GM23338 (cell line): ENCODE results near the gene ADAMTS15. TPM values are rescaled to one million over a fixed set of nuclear protein-coding genes. Genes with fewer than 3 reads are reported as not detected.

Experiments used
- ATAC-seq: fragments of 200-7000 bp; cut with Tn5 transposase; 3 replicates; pipeline ENCODE4 v1.9.1; 2020
- DNase-seq: peaks from one replicate; pipeline ENCODE4 v3.0.0-alpha.2; 2015; ENCODE audit warnings: low spot score
- H2AFZ ChIP-seq: fragments of 200-600 bp; sonication (generic); 2 replicates; pipeline ENCODE4 v1.8.0; 2016; ENCODE audit warnings: antibody characterized with exemption, mild to moderate bottlenecking, moderate library complexity
- H3F3A ChIP-seq: fragments of 200-600 bp; sonication (generic); replicated peaks from 2 replicates; pipeline ENCODE4 v1.8.0; 2017; ENCODE audit warnings: antibody characterized with exemption, mixed run types, low read depth
- H3K27ac ChIP-seq: fragments of 200-600 bp; sonication (generic); 2 replicates; pipeline ENCODE4 v1.6.1; 2016; ENCODE audit warnings: low read depth
- H3K27me3 ChIP-seq: fragments of 200-600 bp; sonication (generic); 2 replicates; pipeline ENCODE4 v1.8.0; 2016; ENCODE audit warnings: mild to moderate bottlenecking, mixed run types, moderate library complexity; ENCODE audit not compliant: insufficient read depth
- H3K36me3 ChIP-seq: fragments of 200-600 bp; sonication (generic); 2 replicates; pipeline ENCODE4 v1.8.0; 2016; ENCODE audit warnings: mild to moderate bottlenecking; ENCODE audit not compliant: insufficient read depth
- H3K4me1 ChIP-seq: fragments of 200-600 bp; sonication (generic); 2 replicates; pipeline ENCODE4 v1.8.0; 2016; ENCODE audit warnings: mild to moderate bottlenecking, moderate library complexity; ENCODE audit not compliant: insufficient read depth
- H3K4me2 ChIP-seq: fragments of 200-600 bp; sonication (generic); 2 replicates; pipeline ENCODE4 v1.7.1; 2017; ENCODE audit warnings: mixed run types
- H3K4me3 ChIP-seq: fragments of 200-600 bp; sonication (generic); 2 replicates; pipeline ENCODE4 v1.6.1; 2016; ENCODE audit warnings: mixed run types
- H3K79me2 ChIP-seq: fragments of 200-600 bp; sonication (generic); replicated peaks from 2 replicates; pipeline ENCODE4 v1.8.0; 2017; ENCODE audit warnings: mild to moderate bottlenecking; ENCODE audit not compliant: insufficient read depth
- H3K9me2 ChIP-seq: fragments of 200-600 bp; sonication (generic); 2 replicates; pipeline ENCODE4 v1.8.0; 2017; ENCODE audit not compliant: insufficient read depth
- H4K20me1 ChIP-seq: fragments of 200-600 bp; sonication (generic); replicated peaks from 2 replicates; pipeline ENCODE4 v1.8.0; 2017; ENCODE audit warnings: mild to moderate bottlenecking; ENCODE audit not compliant: insufficient read depth
- H3K27ac Mint-ChIP-seq: 2 replicates; pipeline ENCODE4 v1.8.0; 2020; ENCODE audit warnings: inconsistent platforms, mild to moderate bottlenecking, moderate library complexity, mixed read lengths
- H3K27me3 Mint-ChIP-seq: 3 replicates; pipeline ENCODE4 v1.8.0; 2022; ENCODE audit warnings: low read depth, mild to moderate bottlenecking, moderate library complexity, mixed read lengths, inconsistent platforms; ENCODE audit not compliant: insufficient read depth, poor library complexity
- H3K36me3 Mint-ChIP-seq: 3 replicates; pipeline ENCODE4 v1.8.0; 2021; ENCODE audit warnings: low read depth, mild to moderate bottlenecking, inconsistent platforms, moderate library complexity, mixed read lengths
- H3K4me1 Mint-ChIP-seq: 3 replicates; pipeline ENCODE4 v1.8.0; 2020; ENCODE audit warnings: mild to moderate bottlenecking, inconsistent platforms, mixed read lengths
- H3K4me3 Mint-ChIP-seq: 3 replicates; pipeline ENCODE4 v1.8.0; 2021; ENCODE audit warnings: moderate library complexity, mild to moderate bottlenecking, inconsistent platforms, mixed read lengths
- H3K9me3 Mint-ChIP-seq: 3 replicates; pipeline ENCODE4 v1.8.0; 2020; ENCODE audit warnings: moderate library complexity, mild to moderate bottlenecking, inconsistent platforms, mixed read lengths
- CREB1 ChIP-seq: fragments of 250-450 bp; sonication (Bioruptor Pico); IDR thresholded peaks from 2 replicates; pipeline ENCODE4 v1.5.0; 2020; ENCODE audit warnings: low read depth, mild to moderate bottlenecking, moderate library complexity
- EZH2phosphoT487 ChIP-seq: fragments of 200-600 bp; sonication (generic); IDR thresholded peaks from one replicate; pipeline ENCODE4 v1.8.1; 2018; ENCODE audit warnings: antibody characterized with exemption; ENCODE audit not compliant: unreplicated experiment
- JUNB ChIP-seq: IDR thresholded peaks from one replicate; pipeline ENCODE4 v1.6.1; 2016; ENCODE audit warnings: antibody characterized with exemption; ENCODE audit not compliant: unreplicated experiment
- NANOG ChIP-seq: IDR thresholded peaks from 2 replicates; pipeline ENCODE4 v1.6.1; 2016; ENCODE audit warnings: antibody characterized with exemption, borderline replicate concordance
- POLR2AphosphoS5 ChIP-seq: IDR thresholded peaks from 2 replicates; pipeline ENCODE4 v1.6.1; 2016; ENCODE audit warnings: antibody characterized with exemption, low read depth
- STAT1 ChIP-seq: IDR thresholded peaks from one replicate; pipeline ENCODE4 v1.6.1; 2016; ENCODE audit warnings: antibody characterized with exemption; ENCODE audit not compliant: unreplicated experiment
- ZNF331 ChIP-seq: fragments of 250-450 bp; sonication (Bioruptor Pico); IDR thresholded peaks from 2 replicates; pipeline ENCODE4 v1.5.0; 2020; ENCODE audit warnings: low read depth, mild to moderate bottlenecking, moderate library complexity
- polyA plus RNA-seq: library from polyadenylated mRNA; unstranded; fragments of >200 nt; fragmentation: Nextera tagmentation; extraction: Ambion mirVana; gene quantifications from 2 replicates; pipeline ENCODE4 v1.2.1, GENCODE V29; 2016
- total RNA-seq: library from RNA; depleted of rRNA; stranded (reverse); fragments of >200 nt; shearing (Covaris generic); gene quantifications from 2 replicates; pipeline ENCODE4 v1.2.3, GENCODE V29; 2014
- TF ChIP-seq, protein P1 (sequence below): IDR thresholded peaks from 2 replicates; pipeline ENCODE4 v1.6.1; 2016; ENCODE audit warnings: antibody characterized with exemption
- TF ChIP-seq, protein P2 (sequence below), 2 experiments: fragments of 200-600 bp in 1 of 2; sonication (generic) in 1 of 2; conservative IDR thresholded peaks; 2 replicates each; pipeline versions ENCODE4 v1.5.1 to v1.6.1; 2016 to 2017; ENCODE audit warnings: antibody characterized with exemption in 2 of 2, low read depth in 2 of 2, mild to moderate bottlenecking in 2 of 2, moderate library complexity in 1 of 2
- TF ChIP-seq, protein P3 (sequence below): fragments of 250-450 bp; sonication (Bioruptor Pico); IDR thresholded peaks from 2 replicates; pipeline ENCODE4 v1.5.0; 2020; ENCODE audit warnings: mild to moderate bottlenecking, moderate library complexity

ADAMTS15 gene
- total and polyA plus RNA-seq, 2 experiments from 2014 or later = 0.42 to 5.6 TPM

DNA sequence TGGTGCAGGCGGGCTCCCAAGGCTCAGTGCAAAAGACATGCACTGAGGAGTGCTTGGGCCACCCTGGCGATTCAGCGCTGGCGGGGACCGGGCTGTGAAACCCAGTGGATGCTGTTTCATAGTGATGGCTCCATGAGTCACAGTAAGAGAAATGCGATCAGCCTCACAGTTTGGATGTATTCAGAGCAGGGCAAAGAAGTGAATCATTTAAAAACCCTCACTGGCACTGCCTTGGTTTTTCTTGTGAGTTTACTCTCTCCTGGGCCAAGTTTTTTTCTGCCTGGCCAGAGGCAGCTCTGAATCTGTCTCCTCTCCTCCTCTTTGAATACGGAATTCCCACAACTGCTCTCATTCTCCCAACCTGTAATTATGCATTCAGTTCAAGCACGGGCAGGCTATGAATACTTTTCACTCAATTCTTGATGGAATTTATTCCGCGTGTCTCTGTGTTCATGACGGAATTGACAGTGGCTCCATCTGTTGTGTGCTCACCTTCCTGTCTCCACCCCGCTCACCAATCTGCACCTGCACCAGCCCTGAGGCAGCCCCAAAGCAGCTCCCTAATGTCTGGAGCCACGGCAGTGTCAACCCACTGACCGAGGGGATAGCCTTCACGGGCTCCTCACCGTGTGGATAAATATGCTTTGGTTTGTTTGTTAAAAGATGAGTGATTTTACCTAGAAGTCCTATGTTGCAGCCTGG lies 34.9 kb upstream of the ADAMTS15 start (continued):
- TF ChIP-seq, protein P1, sequence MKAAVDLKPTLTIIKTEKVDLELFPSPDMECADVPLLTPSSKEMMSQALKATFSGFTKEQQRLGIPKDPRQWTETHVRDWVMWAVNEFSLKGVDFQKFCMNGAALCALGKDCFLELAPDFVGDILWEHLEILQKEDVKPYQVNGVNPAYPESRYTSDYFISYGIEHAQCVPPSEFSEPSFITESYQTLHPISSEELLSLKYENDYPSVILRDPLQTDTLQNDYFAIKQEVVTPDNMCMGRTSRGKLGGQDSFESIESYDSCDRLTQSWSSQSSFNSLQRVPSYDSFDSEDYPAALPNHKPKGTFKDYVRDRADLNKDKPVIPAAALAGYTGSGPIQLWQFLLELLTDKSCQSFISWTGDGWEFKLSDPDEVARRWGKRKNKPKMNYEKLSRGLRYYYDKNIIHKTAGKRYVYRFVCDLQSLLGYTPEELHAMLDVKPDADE = no peak
- TF ChIP-seq JUNB = no peak
- no peak for TF ChIP-seq EZH2phosphoT487
- TF ChIP-seq, protein P2, sequence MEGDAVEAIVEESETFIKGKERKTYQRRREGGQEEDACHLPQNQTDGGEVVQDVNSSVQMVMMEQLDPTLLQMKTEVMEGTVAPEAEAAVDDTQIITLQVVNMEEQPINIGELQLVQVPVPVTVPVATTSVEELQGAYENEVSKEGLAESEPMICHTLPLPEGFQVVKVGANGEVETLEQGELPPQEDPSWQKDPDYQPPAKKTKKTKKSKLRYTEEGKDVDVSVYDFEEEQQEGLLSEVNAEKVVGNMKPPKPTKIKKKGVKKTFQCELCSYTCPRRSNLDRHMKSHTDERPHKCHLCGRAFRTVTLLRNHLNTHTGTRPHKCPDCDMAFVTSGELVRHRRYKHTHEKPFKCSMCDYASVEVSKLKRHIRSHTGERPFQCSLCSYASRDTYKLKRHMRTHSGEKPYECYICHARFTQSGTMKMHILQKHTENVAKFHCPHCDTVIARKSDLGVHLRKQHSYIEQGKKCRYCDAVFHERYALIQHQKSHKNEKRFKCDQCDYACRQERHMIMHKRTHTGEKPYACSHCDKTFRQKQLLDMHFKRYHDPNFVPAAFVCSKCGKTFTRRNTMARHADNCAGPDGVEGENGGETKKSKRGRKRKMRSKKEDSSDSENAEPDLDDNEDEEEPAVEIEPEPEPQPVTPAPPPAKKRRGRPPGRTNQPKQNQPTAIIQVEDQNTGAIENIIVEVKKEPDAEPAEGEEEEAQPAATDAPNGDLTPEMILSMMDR (conservative IDR thresholded peaks at IDR 0.05; ENCODE audit: low read depth in 2 of 2) = no peak
- no peak for TF ChIP-seq ZNF331 (CRISPR knock-in tag)
- no peak for TF ChIP-seq CREB1 (CRISPR knock-in tag)
- TF ChIP-seq POLR2AphosphoS5 = no peak

DNA sequence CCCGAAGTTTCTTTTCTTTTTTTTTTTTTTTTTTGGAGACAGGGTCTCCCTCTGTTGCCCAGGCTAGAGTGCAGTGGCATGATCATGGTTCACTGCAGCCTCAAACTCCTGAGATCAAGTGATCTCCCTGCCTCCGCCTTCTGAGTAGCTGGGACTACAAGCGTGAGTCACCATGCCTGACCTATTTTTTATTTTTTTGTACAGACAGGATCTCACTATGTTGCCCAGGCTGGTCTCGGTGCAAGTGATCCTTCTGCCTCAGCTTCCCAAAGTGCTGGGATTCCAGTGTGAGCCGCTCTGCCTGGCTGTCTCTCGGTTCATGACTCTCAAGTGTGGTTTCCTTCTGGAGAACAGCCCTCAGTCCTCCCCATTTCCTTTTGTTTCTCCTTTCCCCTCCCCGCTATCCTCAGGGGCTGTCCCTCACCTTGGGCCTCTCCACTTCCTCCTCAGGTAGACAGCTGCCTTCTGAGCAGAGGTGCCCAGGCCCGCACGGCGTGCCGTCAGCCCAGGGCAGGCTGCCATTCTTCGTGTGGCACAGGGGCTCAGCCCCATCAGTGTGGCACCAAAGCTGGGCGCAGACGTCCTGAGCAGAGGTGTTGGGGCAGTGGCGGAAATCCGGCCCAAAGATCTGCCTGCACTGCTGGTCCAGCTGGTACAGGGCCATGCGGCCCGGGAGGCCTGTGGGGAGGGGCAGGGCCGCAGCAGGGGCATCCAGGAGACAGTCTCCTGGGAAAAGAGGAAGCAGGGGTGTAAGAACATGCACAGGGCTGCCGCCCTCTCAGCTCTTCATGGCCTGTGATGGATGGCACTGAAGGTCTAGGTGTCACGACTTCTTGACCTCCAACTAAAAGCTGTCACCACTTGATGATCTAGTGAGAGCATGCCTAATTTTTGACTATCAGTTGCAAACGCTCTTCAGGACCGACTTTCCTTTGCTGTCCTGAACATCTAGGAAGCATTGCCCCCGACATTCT lies 34.1 kb upstream of the ADAMTS15 start:
- ATAC-seq = no peak
- no peaks in the 10 kb centered on the region for H4K20me1 ChIP-seq
- H3K36me3 ChIP-seq = no peaks in the 10 kb centered on the region; the same call in 1 of the 2 replicates
- H2AFZ ChIP-seq = no peak overlapping the region
- Mint-ChIP-seq H3K9me3 (no peaks in the 10 kb centered on the region), H3K27ac (peak overlapping the region; percentile 50; the same call in 1 of the 2 replicates), H3K27me3 (peaks cover 6% of the 10 kb centered on the region), H3K4me3 (no peak overlapping the region), H3K36me3 (peaks cover 24% of the 10 kb centered on the region), H3K4me1 (peaks cover 25% of the 10 kb centered on the region)
- no peak for DNase-seq
- H3K27me3 ChIP-seq = no peaks in the 10 kb centered on the region
- H3K79me2 ChIP-seq = no peaks in the 10 kb centered on the region
- no peak overlapping the region for H3K4me3 ChIP-seq
- no peaks in the 10 kb centered on the region for H3F3A ChIP-seq
- no peaks in the 10 kb centered on the region for H3K4me1 ChIP-seq
- 0 out of 2 replicates have a peak overlapping the region, but pooled peaks have one; percentile 63 for H3K27ac ChIP-seq
- no peaks in the 10 kb centered on the region for H3K9me2 ChIP-seq
- no peak overlapping the region for H3K4me2 ChIP-seq
- no peak for TF ChIP-seq POLR2AphosphoS5
- TF ChIP-seq EZH2phosphoT487 = no peak
- TF ChIP-seq, protein P3, sequence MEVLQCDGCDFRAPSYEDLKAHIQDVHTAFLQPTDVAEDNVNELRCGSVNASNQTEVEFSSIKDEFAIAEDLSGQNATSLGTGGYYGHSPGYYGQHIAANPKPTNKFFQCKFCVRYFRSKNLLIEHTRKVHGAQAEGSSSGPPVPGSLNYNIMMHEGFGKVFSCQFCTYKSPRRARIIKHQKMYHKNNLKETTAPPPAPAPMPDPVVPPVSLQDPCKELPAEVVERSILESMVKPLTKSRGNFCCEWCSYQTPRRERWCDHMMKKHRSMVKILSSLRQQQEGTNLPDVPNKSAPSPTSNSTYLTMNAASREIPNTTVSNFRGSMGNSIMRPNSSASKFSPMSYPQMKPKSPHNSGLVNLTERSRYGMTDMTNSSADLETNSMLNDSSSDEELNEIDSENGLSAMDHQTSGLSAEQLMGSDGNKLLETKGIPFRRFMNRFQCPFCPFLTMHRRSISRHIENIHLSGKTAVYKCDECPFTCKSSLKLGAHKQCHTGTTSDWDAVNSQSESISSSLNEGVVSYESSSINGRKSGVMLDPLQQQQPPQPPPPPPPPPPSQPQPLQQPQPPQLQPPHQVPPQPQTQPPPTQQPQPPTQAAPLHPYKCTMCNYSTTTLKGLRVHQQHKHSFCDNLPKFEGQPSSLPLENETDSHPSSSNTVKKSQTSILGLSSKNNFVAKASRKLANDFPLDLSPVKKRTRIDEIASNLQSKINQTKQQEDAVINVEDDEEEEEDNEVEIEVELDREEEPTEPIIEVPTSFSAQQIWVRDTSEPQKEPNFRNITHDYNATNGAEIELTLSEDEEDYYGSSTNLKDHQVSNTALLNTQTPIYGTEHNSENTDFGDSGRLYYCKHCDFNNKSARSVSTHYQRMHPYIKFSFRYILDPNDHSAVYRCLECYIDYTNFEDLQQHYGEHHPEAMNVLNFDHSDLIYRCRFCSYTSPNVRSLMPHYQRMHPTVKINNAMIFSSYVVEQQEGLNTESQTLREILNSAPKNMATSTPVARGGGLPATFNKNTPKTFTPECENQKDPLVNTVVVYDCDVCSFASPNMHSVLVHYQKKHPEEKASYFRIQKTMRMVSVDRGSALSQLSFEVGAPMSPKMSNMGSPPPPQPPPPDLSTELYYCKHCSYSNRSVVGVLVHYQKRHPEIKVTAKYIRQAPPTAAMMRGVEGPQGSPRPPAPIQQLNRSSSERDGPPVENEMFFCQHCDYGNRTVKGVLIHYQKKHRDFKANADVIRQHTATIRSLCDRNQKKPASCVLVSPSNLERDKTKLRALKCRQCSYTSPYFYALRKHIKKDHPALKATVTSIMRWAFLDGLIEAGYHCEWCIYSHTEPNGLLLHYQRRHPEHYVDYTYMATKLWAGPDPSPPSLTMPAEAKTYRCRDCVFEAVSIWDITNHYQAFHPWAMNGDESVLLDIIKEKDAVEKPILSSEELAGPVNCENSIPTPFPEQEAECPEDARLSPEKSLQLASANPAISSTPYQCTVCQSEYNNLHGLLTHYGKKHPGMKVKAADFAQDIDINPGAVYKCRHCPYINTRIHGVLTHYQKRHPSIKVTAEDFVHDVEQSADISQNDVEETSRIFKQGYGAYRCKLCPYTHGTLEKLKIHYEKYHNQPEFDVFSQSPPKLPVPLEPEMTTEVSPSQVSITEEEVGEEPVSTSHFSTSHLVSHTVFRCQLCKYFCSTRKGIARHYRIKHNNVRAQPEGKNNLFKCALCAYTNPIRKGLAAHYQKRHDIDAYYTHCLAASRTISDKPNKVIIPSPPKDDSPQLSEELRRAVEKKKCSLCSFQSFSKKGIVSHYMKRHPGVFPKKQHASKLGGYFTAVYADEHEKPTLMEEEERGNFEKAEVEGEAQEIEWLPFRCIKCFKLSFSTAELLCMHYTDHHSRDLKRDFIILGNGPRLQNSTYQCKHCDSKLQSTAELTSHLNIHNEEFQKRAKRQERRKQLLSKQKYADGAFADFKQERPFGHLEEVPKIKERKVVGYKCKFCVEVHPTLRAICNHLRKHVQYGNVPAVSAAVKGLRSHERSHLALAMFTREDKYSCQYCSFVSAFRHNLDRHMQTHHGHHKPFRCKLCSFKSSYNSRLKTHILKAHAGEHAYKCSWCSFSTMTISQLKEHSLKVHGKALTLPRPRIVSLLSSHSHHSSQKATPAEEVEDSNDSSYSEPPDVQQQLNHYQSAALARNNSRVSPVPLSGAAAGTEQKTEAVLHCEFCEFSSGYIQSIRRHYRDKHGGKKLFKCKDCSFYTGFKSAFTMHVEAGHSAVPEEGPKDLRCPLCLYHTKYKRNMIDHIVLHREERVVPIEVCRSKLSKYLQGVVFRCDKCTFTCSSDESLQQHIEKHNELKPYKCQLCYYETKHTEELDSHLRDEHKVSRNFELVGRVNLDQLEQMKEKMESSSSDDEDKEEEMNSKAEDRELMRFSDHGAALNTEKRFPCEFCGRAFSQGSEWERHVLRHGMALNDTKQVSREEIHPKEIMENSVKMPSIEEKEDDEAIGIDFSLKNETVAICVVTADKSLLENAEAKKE (CRISPR knock-in tag) = no peak
- TF ChIP-seq JUNB = no peak
- no peak for TF ChIP-seq STAT1
- TF ChIP-seq NANOG = no peak
- TF ChIP-seq ZNF331 (CRISPR knock-in tag) = no peak
